GM11168 (cell line): ENCODE data around the gene LILRA5.
"Not testable (repeated sequence)": the region's sequence is repeated elsewhere in the genome, so short reads cannot be mapped to it uniquely, and the experiment has no call there.

Experiments
- in situ Hi-C: fragments of 300-500 bp; cut with MboI; formaldehyde crosslinking; loops from one replicate; pipeline ENCODE4 v1.12.0; 2022; ENCODE audit warnings: low sequenced_read_pairs; ENCODE audit not compliant: unreplicated experiment

Gene LILRA5

DNA sequence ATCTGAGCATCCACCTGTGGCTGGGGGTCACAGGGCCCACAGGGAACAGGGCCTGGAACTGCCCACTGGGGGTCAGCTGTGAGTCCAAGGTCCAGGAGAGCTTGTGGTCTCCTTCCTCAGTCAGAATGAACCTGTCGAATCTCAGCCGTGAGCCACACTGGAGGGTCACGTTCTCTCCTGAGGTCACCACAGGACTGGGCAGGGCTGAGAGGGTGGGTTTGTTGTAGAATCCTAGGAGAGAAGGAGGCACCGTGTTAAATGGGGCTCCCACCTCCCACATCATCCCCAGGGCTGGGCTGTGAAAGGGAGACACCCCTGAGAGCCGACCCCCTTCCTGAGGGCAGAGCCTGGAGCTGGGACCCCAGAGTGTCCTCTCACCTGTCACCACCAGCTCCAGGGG lies 1.5 kb downstream of the LILRA5 start:
- in situ Hi-C loops: no loop called here

DNA sequence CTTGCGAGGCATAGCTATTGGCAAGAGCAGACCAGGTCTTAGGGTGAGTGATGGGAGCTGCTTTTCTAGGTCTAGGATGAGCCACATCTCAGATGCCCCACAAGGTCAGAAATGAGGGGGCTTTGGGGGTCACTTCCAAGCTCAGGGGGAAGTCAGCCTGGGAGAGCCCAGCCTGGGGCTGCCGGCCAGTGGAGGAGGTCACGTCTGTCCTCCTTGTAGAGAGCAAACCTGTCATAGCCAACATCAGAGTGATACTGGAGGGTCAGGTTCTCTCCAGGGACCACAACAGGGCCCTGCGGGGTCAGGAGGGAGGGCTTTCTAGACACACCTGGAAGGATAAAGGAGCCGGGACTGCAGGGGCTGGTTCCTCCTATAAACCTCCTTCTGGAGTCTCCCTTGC lies 2.4 kb downstream of the LILRA5 start:
- in situ Hi-C loops: no loop called here

DNA sequence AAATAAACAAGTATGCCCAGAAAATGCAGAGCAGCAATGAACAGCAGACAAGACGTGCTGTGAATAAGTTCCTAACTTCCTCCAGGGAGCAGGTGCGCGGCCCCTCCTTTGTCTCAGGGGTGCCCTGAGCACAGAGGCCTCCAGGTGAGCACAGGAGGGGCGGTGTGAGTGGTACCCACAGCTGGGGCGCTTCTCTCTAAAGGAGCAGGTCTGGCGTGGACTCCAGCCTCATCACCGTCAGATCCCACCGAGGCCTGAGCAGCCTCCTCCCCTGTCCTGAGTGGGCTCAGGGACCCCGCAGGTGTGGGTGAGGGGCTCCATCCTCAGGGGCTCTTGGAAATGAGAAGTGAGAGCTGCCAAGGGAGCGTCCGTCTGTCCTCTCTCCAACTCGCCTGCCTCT lies 3.2 kb downstream of the LILRA5 start:
- in situ Hi-C loops: no loop called here

DNA sequence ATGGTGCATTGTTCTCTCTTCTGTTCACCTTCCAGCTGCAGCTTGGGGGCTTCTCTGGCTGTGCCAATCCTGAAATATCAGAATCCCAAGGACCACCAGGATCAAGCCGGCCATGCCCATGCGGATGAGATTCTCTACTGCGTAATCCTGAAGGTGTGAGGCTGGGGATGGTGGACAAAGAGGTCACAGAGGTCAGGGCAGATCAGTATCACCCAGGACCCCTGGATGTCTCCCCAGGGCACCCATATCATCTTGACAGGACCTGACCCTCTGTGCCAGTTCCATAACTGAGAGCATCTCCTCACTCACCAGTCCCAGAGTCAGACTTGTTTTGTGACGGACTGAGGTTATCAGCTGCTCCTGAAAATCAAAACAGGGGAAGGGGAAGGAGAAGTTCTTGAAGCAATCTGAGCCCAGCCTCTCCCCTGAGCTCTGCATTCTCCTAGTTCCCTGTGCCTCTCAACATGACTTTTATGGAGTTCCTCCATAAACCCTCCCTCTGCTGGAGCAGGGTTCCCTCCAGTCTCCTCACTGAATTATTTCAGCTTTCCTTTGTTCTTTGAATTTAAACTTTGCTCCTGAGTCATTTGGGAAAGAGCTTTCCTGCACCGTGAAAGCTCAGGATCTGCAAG lies 5.5 kb downstream of the LILRA5 start:
- in situ Hi-C loops: no loop called here

DNA sequence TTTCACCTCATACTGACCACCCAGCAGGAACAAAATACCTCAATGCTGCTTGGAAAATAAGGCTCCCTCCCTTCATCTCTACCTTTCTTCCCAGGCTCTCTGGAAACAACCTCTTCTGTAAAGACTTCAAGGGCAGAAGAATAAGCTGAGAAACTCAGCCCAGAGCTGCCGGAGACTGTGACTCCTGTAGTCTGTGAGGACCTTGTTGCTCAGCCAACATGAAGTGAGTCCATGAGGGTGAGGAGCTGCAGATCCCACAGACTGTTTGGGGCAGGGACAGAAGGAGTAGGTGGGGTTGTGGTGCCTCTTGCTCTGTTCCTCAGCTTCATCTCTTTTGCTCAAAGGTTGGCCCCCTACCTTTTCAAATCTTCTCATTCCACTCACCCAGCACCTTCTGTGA lies 7.8 kb downstream of the LILRA5 start:
- in situ Hi-C loops: no loop called here

DNA sequence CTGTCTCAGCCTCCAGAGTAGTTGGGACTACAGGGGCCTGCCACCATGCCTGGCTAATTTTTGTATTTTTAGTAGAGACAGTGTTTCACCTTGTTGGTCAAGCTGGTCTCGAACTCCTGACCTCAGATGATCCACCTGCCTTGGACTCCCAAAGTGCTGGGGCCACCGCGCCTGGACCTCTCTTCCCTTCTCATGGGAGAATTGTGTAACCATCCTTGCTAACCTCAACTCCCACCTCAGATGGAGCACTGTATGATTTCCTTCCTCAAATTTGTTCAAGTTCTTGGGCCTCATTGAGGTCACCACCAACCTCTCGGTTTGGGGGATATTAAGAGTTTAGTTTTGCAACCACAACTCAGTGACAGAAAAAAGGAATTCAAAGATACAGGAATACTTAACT lies 10.7 kb downstream of the LILRA5 start:
- in situ Hi-C loops: no loop called here

DNA sequence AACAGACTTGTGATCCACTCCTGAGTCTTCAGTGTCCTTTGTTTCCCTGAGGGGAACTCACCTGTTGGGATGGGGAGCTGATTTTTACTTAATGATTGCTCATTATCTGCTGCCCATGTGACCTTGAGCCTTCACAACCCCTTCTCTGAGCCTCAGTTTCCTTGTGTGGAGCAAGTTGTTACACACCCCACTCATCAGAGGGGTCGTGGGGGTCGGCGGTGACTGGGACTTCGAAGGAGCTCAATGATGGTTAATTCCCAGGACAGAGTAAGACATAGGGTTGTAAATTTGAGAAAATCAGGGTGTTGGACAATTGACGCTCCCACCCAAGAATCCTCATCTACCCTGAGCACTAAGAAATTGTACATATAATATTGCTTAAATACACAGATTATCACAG lies 13.5 kb downstream of the LILRA5 start:
- in situ Hi-C loops: no loop called here

DNA sequence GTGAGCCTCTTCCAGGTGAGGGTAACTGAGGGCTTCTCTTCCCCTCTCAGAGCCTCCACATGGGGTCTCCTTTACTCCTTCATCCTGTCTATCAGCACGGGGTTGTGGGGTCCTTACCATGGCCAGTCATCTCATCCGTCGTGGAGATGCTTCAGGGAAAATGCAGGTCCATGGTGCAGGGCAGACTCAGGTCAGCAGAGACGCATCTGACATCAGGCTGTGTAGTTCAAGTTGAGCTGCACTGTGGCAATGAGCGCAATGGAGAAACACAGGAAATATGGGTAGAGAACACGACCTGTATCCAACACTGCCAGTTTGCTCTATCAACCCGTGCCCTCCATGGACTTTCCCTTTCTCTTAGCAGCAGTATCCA lies 13.9 kb downstream of the LILRA5 start:
- in situ Hi-C loops: no loop called here

DNA sequence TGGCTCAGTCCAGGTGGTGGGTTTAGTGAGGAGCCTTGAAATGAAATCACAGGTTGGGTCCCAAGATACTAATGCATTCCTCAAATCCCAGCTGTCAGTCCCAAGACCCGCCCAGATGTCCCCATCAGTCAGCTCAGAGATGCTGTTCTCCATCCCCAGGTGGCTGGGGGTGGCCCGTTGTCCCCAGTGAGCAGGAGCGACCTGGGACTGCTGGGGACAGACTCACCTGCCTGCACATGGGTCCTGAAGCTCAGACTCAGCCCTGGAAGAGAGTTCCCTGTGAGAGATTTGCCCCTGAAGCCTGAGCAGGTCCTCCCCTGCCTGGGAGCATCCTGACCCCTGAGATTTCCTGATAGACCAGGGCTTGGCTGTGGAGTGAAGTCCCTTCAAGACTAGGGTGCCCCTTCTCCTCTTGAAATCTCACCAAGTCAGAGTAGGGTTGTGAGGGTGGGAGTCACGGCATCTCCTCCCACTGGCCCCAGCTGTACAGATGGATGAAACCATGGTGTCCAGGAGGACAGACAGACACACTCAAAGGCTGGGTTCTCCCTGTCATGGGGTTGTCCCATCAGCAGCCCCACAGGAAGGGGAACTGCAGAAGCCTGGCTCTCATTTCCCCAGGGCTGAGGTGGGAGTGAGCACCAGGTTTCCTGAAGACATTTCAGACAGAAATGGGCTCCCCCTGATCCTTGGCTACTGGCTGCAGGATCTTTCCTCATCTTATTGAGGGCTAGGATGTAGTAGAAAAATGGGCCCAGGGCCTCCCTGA lies 14.4 kb downstream of the LILRA5 start:
- in situ Hi-C loops: no loop called here

DNA sequence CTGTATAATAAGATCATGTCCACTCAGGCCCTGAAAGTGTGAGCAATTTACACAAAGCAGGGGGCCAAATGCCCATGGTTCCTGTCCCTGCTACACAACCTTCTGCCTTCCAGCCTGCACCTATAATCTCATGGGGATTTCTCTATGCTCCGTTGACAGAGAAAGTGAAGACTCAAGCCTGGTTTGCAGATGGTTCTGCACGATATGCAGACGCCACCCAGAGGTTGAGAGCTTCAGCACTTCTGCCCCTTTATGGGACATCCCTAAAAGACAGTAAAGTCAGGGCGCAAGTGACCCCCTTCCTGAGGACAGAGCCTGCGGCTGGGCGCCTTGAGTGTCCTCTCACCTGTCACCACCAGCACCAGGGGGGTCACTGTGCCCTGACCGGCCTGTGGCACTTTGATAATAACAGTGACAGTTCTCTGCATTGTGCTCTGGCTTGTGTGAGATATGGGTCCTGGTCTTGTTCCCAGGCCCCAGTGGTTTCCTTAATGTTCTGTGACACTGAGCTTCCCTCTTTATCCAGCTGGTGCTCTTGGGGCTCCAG lies 15.1 kb downstream of the LILRA5 start:
- in situ Hi-C loops: no loop called here

DNA sequence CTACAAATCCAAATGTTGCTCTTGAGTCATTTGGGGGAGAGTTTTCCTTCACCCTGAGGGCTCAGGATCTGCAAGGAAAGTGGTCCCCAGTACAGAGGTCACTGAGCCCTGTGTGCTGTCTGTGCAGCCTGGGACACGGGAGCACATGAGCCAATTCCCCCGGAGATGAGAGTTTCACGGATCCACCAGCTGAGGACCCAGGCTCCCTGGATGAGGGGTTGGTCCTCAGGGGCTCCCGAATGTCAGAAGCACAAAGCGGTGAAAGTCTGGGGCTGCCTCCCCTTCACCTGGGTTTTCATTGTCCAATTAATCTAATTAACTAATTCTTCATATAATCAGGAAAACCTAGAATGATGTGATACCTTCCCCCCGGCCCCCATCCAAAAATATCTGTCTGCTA lies 18.4 kb downstream of the LILRA5 start:
- in situ Hi-C loops: no loop called here

DNA sequence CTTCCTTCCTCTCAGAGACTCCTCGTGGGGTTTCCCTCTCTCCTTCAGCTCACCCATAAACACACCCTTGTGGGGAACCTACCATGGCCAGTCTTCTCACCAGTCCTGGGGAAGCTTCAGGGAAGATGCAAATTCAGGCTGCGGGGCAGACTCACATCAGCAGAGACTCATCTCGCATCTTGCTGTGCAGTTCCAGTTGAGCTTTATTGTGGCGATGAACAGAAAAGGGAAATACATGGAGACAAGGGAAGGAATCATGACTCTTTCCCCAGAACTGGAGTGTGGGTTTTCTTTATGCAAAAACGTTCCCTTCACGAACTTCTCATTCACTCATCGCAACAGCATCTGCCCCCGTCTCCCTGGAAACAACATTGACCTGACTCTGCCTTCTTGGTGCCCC lies 23.8 kb downstream of the LILRA5 start:
- in situ Hi-C loops: not testable (repeated sequence)

DNA sequence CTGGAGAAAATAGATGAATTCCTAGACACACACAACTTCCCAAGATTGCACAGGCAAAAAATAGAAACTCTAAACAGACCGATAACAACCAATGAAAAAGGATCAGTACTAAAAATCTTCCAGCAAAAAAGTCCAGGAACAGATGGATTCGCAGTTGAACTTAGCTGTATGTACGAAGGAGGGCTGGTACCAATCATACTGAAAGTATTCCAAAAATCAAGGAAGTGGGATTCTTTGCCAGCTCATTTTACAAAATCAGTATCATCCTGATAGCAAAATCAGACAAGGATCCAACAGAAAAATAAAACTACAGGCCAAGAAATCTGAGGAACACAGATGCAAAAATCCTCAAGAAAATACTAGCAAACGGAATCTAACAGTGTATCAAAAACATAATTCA lies 25.5 kb downstream of the LILRA5 start:
- in situ Hi-C loops: no loop called here

DNA sequence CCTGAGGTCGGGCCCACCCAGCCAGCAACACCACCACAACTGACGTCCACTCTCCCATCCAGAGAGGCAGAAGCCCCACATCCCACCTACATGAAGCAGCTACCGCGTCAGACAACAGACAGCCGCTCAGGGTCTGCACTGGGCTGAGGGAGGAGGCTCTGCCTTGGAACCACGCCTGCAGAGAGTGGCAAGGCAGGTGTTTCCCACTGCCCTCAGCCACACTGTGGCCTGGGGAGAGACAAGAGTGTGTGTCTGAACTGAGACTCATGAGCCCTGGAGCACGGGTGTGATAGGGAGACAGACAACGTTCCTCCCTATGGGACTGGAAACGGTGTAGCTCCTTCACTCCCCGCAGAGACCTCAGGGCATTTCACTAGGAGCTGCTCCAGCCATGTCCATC lies 26.7 kb downstream of the LILRA5 start:
- in situ Hi-C loops: not testable (repeated sequence)

DNA sequence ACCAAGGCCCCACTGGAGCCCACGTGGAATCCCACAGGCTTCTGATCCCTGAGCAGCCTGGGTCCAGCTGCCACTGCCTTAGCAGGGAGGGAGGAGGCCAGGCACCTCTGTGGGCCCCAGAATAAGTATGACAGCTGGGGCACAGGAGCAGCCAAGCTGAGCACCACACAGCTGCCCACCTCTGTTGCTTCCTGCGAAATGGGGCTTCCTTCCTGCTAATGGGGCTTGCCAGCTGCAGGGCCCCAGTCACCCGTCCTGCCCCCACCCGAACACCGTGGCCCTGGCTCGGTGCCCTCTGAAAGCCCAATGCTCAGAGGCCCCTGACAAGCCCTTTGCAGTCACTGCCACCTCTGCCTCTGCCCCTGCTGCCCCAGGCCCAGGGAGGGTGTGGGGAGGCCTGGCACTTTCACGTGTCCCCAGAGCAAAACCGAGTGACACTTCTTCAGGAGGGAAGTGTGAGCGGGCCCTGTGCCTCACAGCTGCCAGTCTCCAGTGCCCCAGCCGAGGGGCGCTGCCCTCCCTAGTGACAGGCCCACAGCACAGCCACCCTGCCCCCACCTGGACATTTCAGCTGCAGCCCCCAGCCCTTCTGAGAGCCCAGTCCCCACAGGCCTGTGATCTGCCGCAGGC lies 27.4 kb downstream of the LILRA5 start:
- in situ Hi-C loops: not testable (repeated sequence)

DNA sequence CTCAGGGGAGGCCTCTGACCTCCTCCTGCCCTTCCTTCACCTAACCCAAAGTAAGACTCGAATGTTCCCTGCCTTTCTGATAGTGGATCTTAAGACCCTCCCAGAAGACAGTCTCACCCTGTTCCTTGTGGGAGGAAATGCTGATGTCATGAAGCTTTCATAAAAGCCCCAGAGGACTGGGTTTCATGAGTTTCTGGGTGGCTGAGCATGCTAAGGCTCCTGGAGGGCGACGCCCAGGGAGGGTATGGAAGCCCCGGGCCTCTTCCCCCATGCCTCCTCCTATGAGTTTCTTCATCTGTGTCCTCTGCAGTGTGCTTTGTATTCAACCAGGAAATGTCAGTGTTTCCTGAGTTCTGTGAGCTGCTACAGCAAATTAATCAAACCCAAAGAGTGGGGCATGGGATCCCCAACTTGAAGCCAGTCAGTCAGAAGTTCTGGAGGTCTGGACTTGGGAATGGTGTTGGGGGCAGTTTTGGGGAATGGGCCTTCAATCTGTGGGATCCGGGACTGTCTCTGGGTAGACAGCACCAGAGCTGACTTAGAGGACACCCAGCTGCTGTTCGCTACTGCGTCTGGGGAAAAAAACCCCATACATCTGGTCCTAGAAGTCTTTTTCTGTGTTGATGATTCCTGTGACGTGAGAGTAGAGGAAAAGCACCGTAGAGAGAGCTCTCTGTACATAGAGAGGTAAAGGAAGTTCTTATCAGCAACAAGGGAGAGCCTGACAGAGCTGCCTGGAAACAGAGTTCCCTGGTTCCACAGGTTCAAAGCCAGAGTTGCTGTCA lies 30.1 kb downstream of the LILRA5 start:
- in situ Hi-C loops: no loop called here

DNA sequence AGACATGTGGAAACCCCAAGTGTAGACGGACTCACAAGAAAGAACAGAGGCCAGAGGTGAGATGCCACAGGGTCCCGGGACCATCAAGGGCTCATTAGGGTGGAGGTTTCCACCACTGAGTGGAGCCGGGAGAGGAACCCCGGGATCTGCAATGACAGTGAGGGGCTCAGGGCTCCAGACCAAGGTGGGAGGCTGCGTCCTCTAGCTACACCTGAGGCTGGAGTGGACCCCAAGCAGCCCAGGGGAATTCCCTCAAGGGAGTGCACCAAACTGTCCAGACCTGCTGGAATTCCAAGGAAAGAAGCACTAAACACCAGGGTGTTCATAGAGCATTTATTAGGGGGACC lies 31.3 kb downstream of the LILRA5 start:
- in situ Hi-C loops: not testable (repeated sequence)

DNA sequence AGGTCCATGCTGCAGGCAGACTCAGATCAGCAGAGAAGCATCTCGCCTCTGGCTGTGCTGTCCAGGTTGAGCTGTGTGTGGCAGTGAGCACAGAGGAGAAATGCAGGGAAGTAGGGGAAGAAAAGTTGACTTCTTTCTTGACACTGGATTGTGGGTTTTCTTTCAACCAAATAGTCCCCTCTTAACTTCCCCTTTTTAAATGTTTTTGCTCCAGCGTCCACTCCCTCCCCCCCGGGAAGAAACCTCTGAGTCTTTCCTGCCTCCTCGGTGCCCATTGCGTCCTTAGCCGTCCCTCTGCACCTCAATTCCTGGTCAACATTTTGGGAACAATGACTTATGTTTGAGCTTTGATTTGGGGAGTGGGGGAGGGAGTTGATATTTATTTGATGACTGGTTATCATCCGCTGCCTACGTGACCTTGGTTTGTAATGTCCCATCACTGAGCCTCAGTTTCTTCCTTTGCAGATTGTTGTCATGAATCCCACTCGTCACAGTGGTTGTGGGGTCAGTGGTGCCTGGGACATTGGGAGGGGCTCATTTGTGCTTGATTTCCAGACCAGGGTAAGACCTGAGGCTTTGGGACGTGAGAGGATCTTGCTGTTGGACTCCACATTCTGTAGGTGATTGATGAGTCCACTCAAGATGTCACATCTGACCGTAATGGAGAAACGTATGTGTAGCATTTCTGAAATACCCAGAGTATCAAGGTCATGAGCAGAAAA lies 31.8 kb downstream of the LILRA5 start, which contains the start of gene LILRB2:
Gene LILRB2 (minus strand): TSS at position 104 of the 722 bp plus-strand sequence. CDS start 614 bp downstream, outside the sequence.
- in situ Hi-C loops: no loop called here

DNA sequence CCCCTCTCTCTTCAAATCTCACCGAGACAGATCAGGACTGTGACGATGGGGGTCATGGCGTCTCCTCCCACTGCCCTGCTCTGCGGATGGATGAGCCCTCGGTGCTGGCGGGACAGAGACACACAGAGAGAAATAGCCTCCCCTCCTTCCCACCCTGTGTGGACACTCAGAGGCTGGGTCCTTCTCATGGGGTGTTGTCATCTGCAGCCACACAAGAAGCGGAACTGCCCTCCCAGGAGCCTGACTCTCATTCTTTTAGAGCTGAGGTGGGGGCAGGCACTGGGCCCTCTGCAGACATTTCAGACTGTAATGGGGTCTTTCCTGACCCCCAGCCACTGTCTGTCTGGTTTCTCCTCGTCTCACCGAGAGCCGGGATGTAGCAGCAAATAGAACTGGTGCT lies 32.5 kb downstream of the LILRA5 start:
- in situ Hi-C loops: not testable (repeated sequence)

DNA sequence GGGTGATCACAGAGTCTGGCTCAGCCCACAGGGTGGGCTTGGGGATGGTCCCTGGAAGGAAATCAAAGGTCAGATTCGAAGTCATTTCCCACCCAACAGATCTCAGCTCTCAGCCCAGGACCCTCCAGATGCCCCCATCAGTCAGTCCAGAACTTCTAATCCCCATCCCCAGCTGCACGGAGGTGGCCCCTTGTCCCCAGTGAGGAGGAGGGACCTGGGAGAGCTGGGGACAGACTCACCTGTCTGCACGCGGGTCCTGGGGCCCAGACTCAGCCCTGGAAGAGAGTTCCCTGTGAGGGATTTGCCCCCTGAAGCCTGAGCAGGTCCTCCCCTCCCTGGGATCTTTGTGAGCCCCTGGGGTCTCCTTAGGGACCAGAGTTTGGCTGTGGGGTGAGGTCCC lies 32.9 kb downstream of the LILRA5 start:
- in situ Hi-C loops: not testable (repeated sequence)
